Hepatocyte (in vitro differentiated cells): ENCODE data around the gene DENND5B.

ENCODE experiments used
- EZH2 ChIP-seq: fragments of 200-600 bp; sonication (generic); IDR thresholded peaks from 2 replicates; pipeline ENCODE4 v1.6.1; 2016; ENCODE audit warnings: antibody characterized with exemption, mild to moderate bottlenecking, borderline replicate concordance
- EZH2phosphoT487 ChIP-seq: fragments of 200-600 bp; sonication (generic); IDR thresholded peaks from one replicate; pipeline ENCODE4 v1.6.1; 2018; ENCODE audit warnings: antibody characterized with exemption, mild to moderate bottlenecking, low read depth, moderate library complexity; ENCODE audit not compliant: unreplicated experiment, severe bottlenecking
- TF ChIP-seq, protein P1 (sequence below): fragments of 200-600 bp; sonication (generic); IDR thresholded peaks from 2 replicates; pipeline ENCODE4 v1.5.1; 2016; ENCODE audit warnings: antibody characterized with exemption, mild to moderate bottlenecking; ENCODE audit not compliant: poor library complexity

GRCh38 chr12:31599053-31599452, 8.1 kb upstream of the DENND5B start:
- TF ChIP-seq, protein P1, sequence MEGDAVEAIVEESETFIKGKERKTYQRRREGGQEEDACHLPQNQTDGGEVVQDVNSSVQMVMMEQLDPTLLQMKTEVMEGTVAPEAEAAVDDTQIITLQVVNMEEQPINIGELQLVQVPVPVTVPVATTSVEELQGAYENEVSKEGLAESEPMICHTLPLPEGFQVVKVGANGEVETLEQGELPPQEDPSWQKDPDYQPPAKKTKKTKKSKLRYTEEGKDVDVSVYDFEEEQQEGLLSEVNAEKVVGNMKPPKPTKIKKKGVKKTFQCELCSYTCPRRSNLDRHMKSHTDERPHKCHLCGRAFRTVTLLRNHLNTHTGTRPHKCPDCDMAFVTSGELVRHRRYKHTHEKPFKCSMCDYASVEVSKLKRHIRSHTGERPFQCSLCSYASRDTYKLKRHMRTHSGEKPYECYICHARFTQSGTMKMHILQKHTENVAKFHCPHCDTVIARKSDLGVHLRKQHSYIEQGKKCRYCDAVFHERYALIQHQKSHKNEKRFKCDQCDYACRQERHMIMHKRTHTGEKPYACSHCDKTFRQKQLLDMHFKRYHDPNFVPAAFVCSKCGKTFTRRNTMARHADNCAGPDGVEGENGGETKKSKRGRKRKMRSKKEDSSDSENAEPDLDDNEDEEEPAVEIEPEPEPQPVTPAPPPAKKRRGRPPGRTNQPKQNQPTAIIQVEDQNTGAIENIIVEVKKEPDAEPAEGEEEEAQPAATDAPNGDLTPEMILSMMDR = no peak
- TF ChIP-seq EZH2 = no peak
- no peak for TF ChIP-seq EZH2phosphoT487
